HG03432 (cell line): ENCODE results near the gene CIBAR2.

Experiments
- ATAC-seq: cut with Tn5 transposase; IDR thresholded peaks from one replicate; pipeline ENCODE4 v1.9.1; 2021; ENCODE audit warnings: mild to moderate bottlenecking, moderate library complexity; ENCODE audit not compliant: unreplicated experiment

CIBAR2 gene

DNA sequence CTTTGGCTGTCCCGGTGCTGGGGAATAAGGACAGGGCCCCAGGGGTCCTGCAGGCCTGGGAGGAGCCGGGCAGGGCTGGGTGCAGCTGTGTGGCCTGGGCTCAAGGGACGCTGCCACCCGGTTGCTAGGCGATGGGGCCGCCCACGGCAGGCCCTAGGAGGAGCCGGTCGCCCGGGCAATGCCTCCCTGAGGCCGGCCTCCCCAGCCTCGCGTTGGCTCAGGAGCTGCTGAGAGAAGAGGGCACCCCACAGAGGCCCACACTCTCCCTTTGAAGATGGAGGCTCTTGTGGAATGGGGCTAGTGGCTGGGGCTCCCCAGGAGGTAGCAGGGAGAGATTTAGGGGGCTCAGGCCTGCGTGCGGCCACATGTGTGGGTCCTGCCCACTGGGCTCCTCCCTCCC, at the start of gene CIBAR2:
Gene CIBAR2, minus strand, starts transcription at position 109 of the 400 bp plus-strand sequence. CDS start 120 bp downstream, outside the sequence.
- no peak for ATAC-seq

- no peak for ATAC-seq
Measured at GRCh38 chr16:85159179-85159980, 47.1 kb upstream of the CIBAR2 start.

- no peak for ATAC-seq
Measured at GRCh38 chr16:85158743-85159178, 46.5 kb upstream of the CIBAR2 start.

DNA sequence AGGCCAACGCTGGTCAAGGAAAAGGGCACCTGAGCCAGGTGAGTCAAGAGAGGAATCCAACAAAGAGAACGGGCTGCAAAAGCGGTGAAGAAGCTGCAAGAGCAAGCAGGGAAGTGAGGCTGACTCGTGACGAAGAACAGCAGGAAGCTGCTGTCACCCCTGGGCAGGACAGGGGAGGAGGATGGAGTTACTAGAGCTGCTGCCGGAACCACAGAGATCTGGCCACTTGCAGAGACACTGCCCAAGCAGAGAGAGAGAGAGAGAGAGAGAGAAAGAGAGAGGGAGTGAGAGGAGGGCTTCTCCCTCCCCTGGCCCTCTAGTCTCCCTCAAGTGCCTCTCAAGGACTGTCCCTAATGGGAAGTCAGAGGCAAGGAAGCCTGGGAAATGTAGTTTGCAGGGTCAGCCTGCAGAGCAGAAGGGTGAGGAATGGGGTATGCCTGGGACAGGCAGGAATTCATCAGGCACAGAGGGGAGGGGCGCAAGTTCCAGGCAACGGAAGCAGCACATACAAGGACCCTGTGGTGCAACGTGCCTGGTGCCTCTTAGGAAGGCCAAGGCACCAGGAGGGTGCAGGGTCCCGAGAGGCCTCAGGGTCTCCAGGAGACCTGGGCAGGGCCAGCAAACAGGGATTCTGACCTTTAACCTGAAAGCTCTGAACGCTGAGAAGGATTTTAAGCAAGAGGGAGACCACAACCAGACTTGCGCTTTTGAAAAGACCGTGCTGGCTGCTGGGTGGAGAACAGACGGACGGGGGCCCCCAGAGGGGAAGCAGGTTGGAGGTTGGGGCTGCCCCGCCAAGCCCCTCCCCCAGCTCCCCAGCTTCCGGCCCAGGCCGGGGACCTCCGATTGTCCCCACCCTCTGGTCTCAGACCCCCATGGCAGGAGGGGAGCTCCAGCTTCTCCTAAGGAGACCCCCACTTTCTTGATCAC, 45.8 kb upstream of the CIBAR2 start:
- no peak for ATAC-seq

GRCh38 chr16:85157372-85157771, 45.1 kb upstream of the CIBAR2 start:
- ATAC-seq: no peak

- ATAC-seq: no peak
Measured at GRCh38 chr16:85156869-85157268, 44.6 kb upstream of the CIBAR2 start.

GRCh38 chr16:85156440-85156839, 44.2 kb upstream of the CIBAR2 start:
- no peak for ATAC-seq

GRCh38 chr16:85153656-85154091, 41.4 kb upstream of the CIBAR2 start:
- no peak for ATAC-seq

DNA sequence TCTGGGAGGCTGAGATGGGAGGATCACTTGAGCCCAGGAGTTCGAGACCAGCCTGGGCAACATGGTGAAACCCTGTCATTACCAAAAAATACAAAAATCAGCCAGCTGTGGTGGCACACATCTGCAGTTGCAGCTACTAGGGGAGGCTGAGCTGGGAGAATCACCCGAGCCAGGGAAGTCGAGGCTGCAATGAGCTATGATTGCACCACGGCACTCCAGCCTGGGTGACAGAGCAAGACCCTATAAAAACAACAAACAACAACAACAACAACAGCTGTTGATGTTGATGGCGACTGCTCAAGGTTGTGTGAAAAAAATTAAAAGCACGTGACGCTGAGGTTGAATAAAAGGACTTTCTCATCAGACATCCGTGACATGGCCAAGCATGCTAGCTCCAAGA, 40.8 kb upstream of the CIBAR2 start:
- no peak for ATAC-seq

- ATAC-seq: no peak
Measured at GRCh38 chr16:85152414-85153030, 40.2 kb upstream of the CIBAR2 start.

DNA sequence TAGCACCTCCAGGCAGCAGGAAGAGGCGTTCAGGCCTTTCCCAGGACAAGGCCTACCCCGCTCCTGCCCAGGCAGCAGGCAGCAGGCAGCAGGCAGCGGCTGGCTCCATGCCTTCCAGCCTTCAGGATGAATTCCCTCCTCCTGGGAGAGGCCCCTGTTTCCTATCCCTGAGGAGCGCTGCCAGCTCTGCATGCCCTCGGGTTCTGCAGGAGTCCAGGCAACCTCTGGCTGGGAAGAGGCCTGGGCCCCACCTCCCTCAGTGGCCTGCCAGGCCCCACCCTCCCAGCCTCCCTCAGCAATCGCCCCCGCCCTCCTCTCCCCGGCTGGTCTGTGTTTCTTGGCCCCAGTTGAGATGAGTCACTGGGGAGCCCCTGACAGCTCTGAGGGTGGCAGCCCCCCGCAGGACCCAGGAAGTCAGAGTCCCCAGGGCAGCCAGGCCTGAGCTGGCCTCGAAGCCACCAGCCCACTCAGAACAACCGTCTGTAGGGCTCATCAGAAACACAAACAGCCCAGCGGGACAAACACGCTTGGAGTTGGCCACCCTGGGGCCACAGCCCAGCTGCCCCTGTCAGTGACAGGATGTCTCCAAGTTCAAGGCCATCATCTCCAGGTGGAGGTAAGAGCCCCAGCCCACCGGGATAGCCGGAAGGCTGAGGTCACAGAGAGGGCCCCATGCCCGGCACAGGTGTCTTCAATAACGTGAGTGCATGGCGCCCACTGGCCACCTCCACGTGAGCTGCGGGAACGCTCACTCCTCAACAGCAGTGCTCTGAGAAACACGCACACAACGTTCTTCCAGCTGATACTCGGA, 39.5 kb upstream of the CIBAR2 start:
- ATAC-seq: peak; percentile 57

- ATAC-seq: no peak
Measured at GRCh38 chr16:85151079-85151602, 38.9 kb upstream of the CIBAR2 start.

GRCh38 chr16:85150331-85150940, 38.2 kb upstream of the CIBAR2 start:
- no peak for ATAC-seq

DNA sequence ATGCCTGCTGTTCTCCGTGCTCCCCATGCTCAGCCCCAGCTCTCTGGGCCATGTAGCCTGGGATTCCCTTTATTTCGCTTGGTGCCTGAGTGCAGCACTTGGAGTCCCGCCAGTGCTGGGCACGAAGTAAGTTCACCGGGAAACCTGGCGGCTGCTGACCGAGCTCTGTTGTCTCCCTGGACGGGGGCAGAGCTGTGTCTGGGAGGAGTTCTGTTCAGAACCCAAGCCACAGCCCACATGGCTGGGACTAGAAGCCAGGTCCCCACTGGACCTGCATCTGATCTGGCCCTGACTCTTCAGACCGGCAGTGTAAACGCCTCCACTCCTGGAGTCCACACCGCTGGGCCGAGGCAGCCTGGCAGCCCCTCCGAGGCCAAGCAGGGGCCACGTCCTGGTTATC, 37.5 kb upstream of the CIBAR2 start:
- no peak for ATAC-seq

DNA sequence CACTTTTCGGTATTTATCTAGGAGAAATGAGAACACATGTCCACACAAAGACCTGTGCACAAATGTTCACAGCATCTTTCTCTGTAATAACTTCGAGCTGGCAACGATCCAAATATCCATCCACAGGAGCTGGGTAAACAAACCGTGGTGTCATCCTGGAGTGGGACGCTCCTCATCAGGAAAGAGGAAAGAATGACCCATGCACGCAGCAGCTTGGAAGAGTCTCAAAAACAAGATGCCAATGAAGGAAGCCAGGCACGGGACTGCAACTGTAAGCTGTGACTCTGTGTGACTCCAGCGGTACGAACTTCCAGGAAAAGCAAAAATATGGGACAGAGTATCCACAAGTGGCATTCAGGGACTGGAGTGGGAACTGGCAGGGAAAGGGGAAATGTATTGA, 36.7 kb upstream of the CIBAR2 start:
- ATAC-seq: no peak

DNA sequence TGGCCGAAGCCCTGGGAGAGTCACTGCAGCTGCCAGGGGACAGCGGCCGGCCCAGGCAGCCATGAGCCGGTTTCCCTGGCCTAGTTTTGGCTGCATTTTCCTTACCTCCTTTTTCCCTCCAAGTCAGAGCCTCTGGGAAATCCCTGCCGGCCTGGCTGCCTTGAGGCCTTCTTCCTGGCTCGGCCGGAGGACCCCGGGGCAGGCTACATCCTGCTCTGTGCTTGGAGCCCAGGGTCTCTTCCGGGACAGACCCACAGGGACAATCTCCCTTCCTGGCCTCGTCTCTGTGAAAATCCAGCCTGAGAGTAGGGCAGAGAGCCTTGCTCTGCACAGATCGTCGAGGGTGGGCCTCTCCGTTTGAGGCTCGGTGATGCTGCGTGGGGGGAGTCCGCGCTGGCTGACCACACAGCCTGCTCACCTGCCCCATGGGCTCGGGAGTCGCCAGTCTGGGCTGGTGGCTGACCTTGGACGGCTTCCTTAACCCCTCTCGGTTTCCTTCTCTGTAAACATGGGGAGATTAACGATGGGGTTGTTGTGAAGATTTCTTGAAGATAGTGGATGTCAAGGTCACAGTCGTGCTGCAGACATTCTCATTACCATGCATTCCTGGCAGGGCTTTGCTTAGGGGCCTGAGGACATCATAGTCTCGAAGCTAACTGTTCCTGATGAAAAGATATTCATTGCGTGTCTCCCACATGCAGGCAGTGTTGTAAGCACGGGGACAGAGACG, 34.8 kb upstream of the CIBAR2 start:
- ATAC-seq: no peak

- no peak for ATAC-seq
Measured at GRCh38 chr16:85146532-85146797, 34.2 kb upstream of the CIBAR2 start.

DNA sequence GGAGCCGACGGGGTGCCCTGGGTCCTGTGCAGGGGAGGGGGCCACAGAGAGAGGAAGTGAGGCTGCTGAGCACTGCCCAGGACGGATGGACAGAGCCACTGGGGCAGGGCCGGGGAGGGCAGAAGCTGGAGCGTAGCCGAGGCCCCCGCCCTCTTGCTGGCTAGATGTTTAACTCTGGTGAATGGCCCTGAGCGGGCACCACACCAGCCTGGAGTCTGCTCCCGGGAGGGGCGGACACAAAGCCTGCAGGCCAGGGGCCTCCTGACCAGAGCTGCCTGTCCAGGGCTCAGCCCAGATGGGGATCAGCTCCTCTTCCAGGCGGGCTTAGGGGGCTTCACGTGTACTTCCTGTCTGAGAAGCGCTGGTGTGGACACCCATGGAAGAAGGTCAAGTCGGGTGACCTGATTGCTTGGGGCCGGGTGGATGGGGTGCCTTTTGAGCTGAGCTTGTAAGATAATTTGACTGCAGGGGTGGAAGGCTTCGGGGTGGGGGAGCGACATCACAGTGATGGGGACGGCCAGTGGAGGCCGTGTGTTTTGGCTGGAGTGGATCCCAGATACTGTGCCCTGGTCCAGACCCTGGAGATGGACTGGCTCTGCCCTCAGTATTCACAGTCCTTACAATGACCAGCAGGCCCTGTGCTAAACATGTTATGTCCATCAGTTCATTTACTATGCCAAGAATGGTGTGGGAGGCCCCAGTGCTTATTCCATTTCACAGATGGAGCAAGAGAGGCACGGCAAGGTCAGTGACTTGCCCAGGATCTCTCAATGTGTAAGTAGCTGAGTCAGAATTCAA, 33.7 kb upstream of the CIBAR2 start:
- ATAC-seq: no peak

DNA sequence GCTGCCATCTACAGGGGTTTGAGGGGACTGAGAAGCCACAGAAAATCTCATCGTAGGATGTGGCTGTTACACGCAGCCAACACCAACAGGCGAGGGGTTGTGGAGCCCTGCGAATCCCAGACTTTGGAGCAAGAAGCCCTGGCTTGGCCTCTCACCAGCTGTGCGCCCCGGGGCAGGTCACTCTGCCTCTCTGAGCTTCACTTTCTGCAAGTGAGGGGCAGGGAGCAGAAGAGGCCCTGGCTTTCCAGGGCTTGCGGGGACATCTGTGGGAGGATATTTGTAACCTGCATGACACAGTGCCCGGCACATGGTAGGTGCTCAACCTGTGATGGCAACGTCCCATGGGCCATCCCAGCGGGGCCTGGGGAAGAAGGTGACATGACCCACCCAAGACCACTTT, 32.9 kb upstream of the CIBAR2 start:
- ATAC-seq: no peak
